ENCODE results near the gene ABI1.
A peak's percentile ranks its signal among the peaks of the same experiment; 100 is the strongest.
"Not testable (repeated sequence)": the region's sequence is repeated elsewhere in the genome, so short reads cannot be mapped to it uniquely, and the experiment has no call there.

Gene ABI1

GRCh38 chr10:26863351-26864076 lies 2.8 kb upstream of the ABI1 start:
- Histone ChIP-seq H3K36me3 (ENCODE audit: control insufficient read depth, insufficient read depth, low read length) (no peaks in the 10 kb centered on the region), H3K4me1 (ENCODE audit: control insufficient read depth, insufficient read depth, low read length) (no peaks in the 10 kb centered on the region)

GRCh38 chr10:26861205-26861998 lies 644 bp upstream of the ABI1 start:
- no peak overlapping the region for H3K9ac ChIP-seq (ENCODE audit: low read length)
- no peaks in the 10 kb centered on the region for H3K27me3 ChIP-seq (ENCODE audit: control insufficient read depth, insufficient read depth, low read length)
- H3K4me1 ChIP-seq (ENCODE audit: control insufficient read depth, insufficient read depth, low read length): peaks cover 2% of the 10 kb centered on the region
- H3K4me3 ChIP-seq (ENCODE audit: low read length): peak overlapping the region; percentile 25
- H3K36me3 ChIP-seq (ENCODE audit: control insufficient read depth, insufficient read depth, low read length): no peaks in the 10 kb centered on the region
- no peak overlapping the region for H3K27ac ChIP-seq (ENCODE audit: low read depth, low read length)

More at GRCh38 chr10:26863351-26864076, 2.8 kb upstream of the ABI1 start:
- H3K9ac ChIP-seq (ENCODE audit: low read length): no peak overlapping the region
- no peak overlapping the region for H3K4me3 ChIP-seq (ENCODE audit: low read length)
- H3K27ac ChIP-seq (ENCODE audit: low read depth, low read length): no peak overlapping the region
- no peaks in the 10 kb centered on the region for H3K27me3 ChIP-seq (ENCODE audit: control insufficient read depth, insufficient read depth, low read length)

GRCh38 chr10:26860102-26860442 lies 686 bp downstream of the ABI1 start:
- H3K27ac ChIP-seq (ENCODE audit: low read depth, low read length): peak overlapping the region; percentile 85
- H3K4me1 ChIP-seq (ENCODE audit: control insufficient read depth, insufficient read depth, low read length): peaks cover 2% of the 10 kb centered on the region
- peak overlapping the region; percentile 88 for H3K9ac ChIP-seq (ENCODE audit: low read length)
- no peaks in the 10 kb centered on the region for H3K27me3 ChIP-seq (ENCODE audit: control insufficient read depth, insufficient read depth, low read length)
- H3K36me3 ChIP-seq (ENCODE audit: control insufficient read depth, insufficient read depth, low read length): no peaks in the 10 kb centered on the region
- H3K4me3 ChIP-seq (ENCODE audit: low read length): peak overlapping the region; percentile 95

DNA sequence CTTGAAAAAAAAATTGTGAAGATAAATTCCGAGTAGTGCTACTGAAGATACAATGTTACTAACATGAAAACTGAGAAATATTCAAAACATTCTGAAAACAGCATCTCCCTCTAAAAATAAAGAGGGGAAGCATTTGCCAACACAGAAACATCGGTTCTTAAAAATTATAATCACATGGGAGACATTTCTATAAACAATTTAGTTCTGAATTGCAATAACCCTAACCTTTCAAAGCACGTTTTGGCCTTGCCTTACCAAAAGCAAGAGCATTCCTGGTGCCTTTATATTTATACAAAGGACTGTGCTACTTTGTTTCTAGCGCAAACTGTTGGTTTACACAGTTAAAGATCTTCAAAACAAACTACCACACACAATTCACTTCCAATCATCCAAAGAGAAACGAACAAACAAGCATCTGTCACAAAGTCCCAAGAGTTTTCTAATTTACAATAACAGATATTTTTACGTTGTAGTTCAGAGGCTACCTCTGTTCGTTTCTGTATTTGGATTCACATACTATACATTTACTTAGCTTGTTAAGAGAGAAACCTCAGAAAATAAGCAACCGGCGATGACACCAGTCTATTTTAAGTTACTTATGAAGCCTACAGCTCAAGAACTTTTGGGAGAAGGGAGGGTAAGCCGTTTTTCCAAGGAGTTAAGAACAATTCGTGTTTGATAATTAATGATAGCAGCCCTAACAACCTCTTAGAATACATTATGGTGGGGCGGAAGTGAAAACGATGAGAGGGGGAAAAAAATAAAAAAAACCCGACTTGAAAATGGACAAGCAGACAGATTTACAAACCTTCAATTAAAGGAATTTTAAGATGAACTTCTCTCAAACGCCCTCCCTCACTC lies 1.3 kb downstream of the ABI1 start:
- Histone ChIP-seq H3K27ac (ENCODE audit: low read depth, low read length) (peak overlapping the region; percentile 85), H3K36me3 (ENCODE audit: control insufficient read depth, insufficient read depth, low read length) (no peaks in the 10 kb centered on the region), H3K4me3 (ENCODE audit: low read length) (peak overlapping the region; percentile 95), H3K4me1 (ENCODE audit: control insufficient read depth, insufficient read depth, low read length) (peaks cover 2% of the 10 kb centered on the region), H3K27me3 (ENCODE audit: control insufficient read depth, insufficient read depth, low read length) (no peaks in the 10 kb centered on the region), H3K9ac (ENCODE audit: low read length) (peak overlapping the region; percentile 46)

GRCh38 chr10:26858707-26859034 lies 2.1 kb downstream of the ABI1 start:
- Histone ChIP-seq H3K36me3 (ENCODE audit: control insufficient read depth, insufficient read depth, low read length) (no peaks in the 10 kb centered on the region), H3K27ac (ENCODE audit: low read depth, low read length) (no peak overlapping the region), H3K4me3 (ENCODE audit: low read length) (no peak overlapping the region), H3K4me1 (ENCODE audit: control insufficient read depth, insufficient read depth, low read length) (peaks cover 2% of the 10 kb centered on the region), H3K9ac (ENCODE audit: low read length) (no peak overlapping the region), H3K27me3 (ENCODE audit: control insufficient read depth, insufficient read depth, low read length) (no peaks in the 10 kb centered on the region)

- Histone ChIP-seq H3K9ac (ENCODE audit: low read length) (no peak overlapping the region), H3K4me1 (ENCODE audit: control insufficient read depth, insufficient read depth, low read length) (peaks cover 2% of the 10 kb centered on the region), H3K4me3 (ENCODE audit: low read length) (no peak overlapping the region), H3K36me3 (ENCODE audit: control insufficient read depth, insufficient read depth, low read length) (no peaks in the 10 kb centered on the region), H3K27me3 (ENCODE audit: control insufficient read depth, insufficient read depth, low read length) (no peaks in the 10 kb centered on the region), H3K27ac (ENCODE audit: low read depth, low read length) (no peak overlapping the region)
These were observed 2.6 kb downstream of the ABI1 start for GRCh38 chr10:26857991-26858706.

DNA sequence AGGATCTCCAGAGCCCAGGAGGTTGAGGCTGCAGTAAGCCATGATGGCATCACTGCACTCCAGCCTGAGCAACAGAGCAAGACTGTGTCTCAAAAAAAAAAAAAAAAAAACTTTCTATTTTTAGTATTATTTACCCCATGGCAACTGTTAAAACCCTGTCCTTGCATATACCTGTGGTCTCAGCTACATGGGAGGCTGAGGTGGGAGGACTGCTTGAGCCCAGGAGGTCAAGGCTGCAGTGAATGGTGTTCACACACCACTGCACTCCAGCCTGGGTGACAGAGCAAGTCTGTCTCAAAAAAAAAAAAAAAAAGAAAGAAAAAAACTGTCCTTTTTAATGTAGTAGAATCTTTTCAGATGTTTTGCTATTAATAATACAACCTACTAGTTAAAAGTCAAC lies 3.2 kb downstream of the ABI1 start:
- not testable (repeated sequence) for H3K9ac ChIP-seq (ENCODE audit: low read length); H3K4me1 ChIP-seq (ENCODE audit: control insufficient read depth, insufficient read depth, low read length); H3K4me3 ChIP-seq (ENCODE audit: low read length); H3K27me3 ChIP-seq (ENCODE audit: control insufficient read depth, insufficient read depth, low read length); H3K36me3 ChIP-seq (ENCODE audit: control insufficient read depth, insufficient read depth, low read length); H3K27ac ChIP-seq (ENCODE audit: low read depth, low read length)

DNA sequence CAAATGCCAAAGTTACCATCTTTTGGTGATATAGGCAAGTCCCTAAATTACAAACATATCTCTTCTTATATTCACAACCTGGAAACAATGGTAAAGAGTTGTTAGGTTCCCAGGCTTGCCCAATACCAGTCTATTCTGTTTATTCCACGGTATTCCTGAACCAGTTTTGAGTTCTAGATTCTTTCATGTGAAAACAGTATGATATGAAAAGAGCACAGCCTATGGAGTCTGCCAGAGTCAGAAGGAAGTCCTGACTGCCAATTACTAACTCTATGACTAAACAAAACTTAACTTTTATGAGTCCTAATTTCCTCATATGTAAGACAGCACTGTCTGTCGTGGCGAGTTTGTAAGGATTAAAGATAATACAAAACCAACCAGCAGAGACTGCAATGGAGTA lies 5.6 kb downstream of the ABI1 start:
- Histone ChIP-seq H3K36me3 (ENCODE audit: control insufficient read depth, insufficient read depth, low read length) (no peaks in the 10 kb centered on the region), H3K27me3 (ENCODE audit: control insufficient read depth, insufficient read depth, low read length) (no peaks in the 10 kb centered on the region), H3K9ac (ENCODE audit: low read length) (no peak overlapping the region), H3K27ac (ENCODE audit: low read depth, low read length) (no peak overlapping the region), H3K4me1 (ENCODE audit: control insufficient read depth, insufficient read depth, low read length) (peaks cover 2% of the 10 kb centered on the region), H3K4me3 (ENCODE audit: low read length) (peak overlapping the region; percentile 21)

GRCh38 chr10:26854524-26854923 lies 6.2 kb downstream of the ABI1 start:
- H3K4me3 ChIP-seq (ENCODE audit: low read length): no peak overlapping the region
- no peaks in the 10 kb centered on the region for H3K27me3 ChIP-seq (ENCODE audit: control insufficient read depth, insufficient read depth, low read length)
- H3K36me3 ChIP-seq (ENCODE audit: control insufficient read depth, insufficient read depth, low read length): no peaks in the 10 kb centered on the region
- H3K9ac ChIP-seq (ENCODE audit: low read length): no peak overlapping the region
- H3K27ac ChIP-seq (ENCODE audit: low read depth, low read length): no peak overlapping the region
- H3K4me1 ChIP-seq (ENCODE audit: control insufficient read depth, insufficient read depth, low read length): peaks cover 2% of the 10 kb centered on the region

- Histone ChIP-seq H3K4me3 (ENCODE audit: low read length) (no peak overlapping the region), H3K36me3 (ENCODE audit: control insufficient read depth, insufficient read depth, low read length) (no peaks in the 10 kb centered on the region), H3K4me1 (ENCODE audit: control insufficient read depth, insufficient read depth, low read length) (peaks cover 3% of the 10 kb centered on the region), H3K9ac (ENCODE audit: low read length) (no peak overlapping the region), H3K27me3 (ENCODE audit: control insufficient read depth, insufficient read depth, low read length) (no peaks in the 10 kb centered on the region), H3K27ac (ENCODE audit: low read depth, low read length) (no peak overlapping the region)
These were observed 16.3 kb downstream of the ABI1 start for GRCh38 chr10:26844396-26844975.

- no peak overlapping the region for H3K4me3 ChIP-seq (ENCODE audit: low read length)
- no peak overlapping the region for H3K9ac ChIP-seq (ENCODE audit: low read length)
- H3K36me3 ChIP-seq (ENCODE audit: control insufficient read depth, insufficient read depth, low read length): no peaks in the 10 kb centered on the region
- H3K4me1 ChIP-seq (ENCODE audit: control insufficient read depth, insufficient read depth, low read length): peaks cover 3% of the 10 kb centered on the region
- H3K27me3 ChIP-seq (ENCODE audit: control insufficient read depth, insufficient read depth, low read length): no peaks in the 10 kb centered on the region
- H3K27ac ChIP-seq (ENCODE audit: low read depth, low read length): no peak overlapping the region
These were observed 17.0 kb downstream of the ABI1 start for GRCh38 chr10:26843736-26844135.
